ENCODE data around the gene PTPN4.

DNA sequence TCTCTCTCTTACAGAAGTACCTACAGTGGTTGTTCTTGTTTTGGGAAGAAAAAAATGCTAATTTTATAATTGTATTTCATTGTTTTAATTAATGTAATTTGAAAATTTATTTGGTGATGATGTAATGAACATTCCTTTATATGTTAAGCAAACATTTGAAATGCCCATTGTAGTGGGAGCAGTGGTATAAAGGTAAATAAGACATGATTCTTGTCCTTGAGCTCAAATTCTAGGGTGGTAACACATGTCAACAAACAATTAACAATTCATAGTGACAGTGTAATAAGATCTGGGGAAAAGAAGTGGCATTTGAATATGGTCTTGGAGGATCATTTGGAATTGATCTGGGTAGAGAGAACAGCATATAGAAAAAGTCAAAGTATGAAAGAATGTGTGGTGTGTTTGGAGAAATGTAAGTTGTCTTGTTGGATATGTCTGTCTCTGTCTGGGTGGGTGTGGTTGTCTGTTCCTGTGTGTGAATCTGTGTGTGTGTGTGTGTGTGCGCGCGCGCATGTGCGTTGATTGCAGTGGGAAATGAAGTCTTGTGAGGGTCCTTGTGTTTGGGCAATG is 5.8 kb downstream of the PTPN4 start:
- TF ChIP-seq POLR2A (IDR thresholded peaks at IDR 0.05) (no peak), CTCF (IDR thresholded peaks at IDR 0.05) (no peak), EP300 (IDR thresholded peaks at IDR 0.05) (no peak)

All from ovary (tissue), 3 donors.